Heart left ventricle (tissue), 16 donors: ENCODE measurements around the gene MACROH2A1. TPM values are rescaled to one million over a fixed set of nuclear protein-coding genes. Genes with fewer than 3 reads are reported as not detected.

Source experiments
- ATAC-seq, 4 donors: fragments of 200-7000 bp; cut with Tn5 transposase; one replicate each; pipeline ENCODE4 v1.9.1; 2020 to 2022; ENCODE audit warnings: moderate library complexity in 4 of 4, mild to moderate bottlenecking in 3 of 4, moderate number of reproducible peaks in 1 of 4
- DNase-seq, 5 donors: peaks; one replicate each; pipeline ENCODE4 v3.0.0-alpha.2; 2020
- H3K27ac ChIP-seq, 12 donors: fragments of 200-600 bp; sonication (generic) in 4 of 12; one replicate each; pipeline versions ENCODE4 v1.5.0 to v1.8.0; 2016 to 2022; ENCODE audit warnings: mild to moderate bottlenecking in 2 of 12
- H3K27me3 ChIP-seq, 9 donors: fragments of 200-600 bp; sonication (generic) in 2 of 9; one replicate each; pipeline versions ENCODE4 v1.5.1 to v1.8.0; 2016 to 2022; ENCODE audit warnings: mild to moderate bottlenecking in 3 of 9
- H3K36me3 ChIP-seq, 9 donors: fragments of 200-600 bp; sonication (generic) in 2 of 9; one replicate each; pipeline versions ENCODE4 v1.5.0 to v1.8.0; 2018 to 2022; ENCODE audit warnings: mild to moderate bottlenecking in 2 of 9
- H3K4me1 ChIP-seq, 12 donors: fragments of 200-600 bp; sonication (generic) in 4 of 12; one replicate each; pipeline versions ENCODE4 v1.5.0 to v1.8.0; 2016 to 2022; ENCODE audit warnings: mild to moderate bottlenecking in 3 of 12
- H3K4me3 ChIP-seq, 12 donors: fragments of 200-600 bp; sonication (generic) in 4 of 12; one replicate each; pipeline versions ENCODE4 v1.5.0 to v1.8.0; 2017 to 2022; ENCODE audit warnings: mild to moderate bottlenecking in 9 of 12, moderate library complexity in 4 of 12
- H3K9me3 ChIP-seq, 12 donors: fragments of 200-600 bp; sonication (generic) in 4 of 12; one replicate each; pipeline versions ENCODE4 v1.5.0 to v1.8.0; 2016 to 2022; ENCODE audit warnings: mild to moderate bottlenecking in 1 of 12
- POLR2A ChIP-seq, 2 donors: fragments of 450-650 bp; IDR thresholded peaks; one replicate each; pipeline ENCODE4 v1.6.1; 2017; ENCODE audit warnings: antibody characterized with exemption in 2 of 2, mild to moderate bottlenecking in 2 of 2, moderate library complexity in 2 of 2
- WGBS, 4 donors: extraction: QIAGEN DNeasy Blood & Tissue Kit in 2 of 4; methylation state at CpG; one replicate each; pipeline versions ENCODE4 v1.1.5 to v1.1.7; 2013 to 2018; 5-methylcytosine and 5-hydroxymethylcytosine counted together
- intact Hi-C, 10 donors: fragments of 100-400 bp; cut with DNase I; formaldehyde crosslinking; loops; one replicate each; pipeline versions ENCODE4 v1.11.1 to v1.14.2; 2022
- polyA plus RNA-seq, 2 donors: library from polyadenylated mRNA; stranded (reverse); fragments of 200-250 nt; gene quantifications; one replicate each; pipeline ENCODE4 v1.2.3, GENCODE V29; 2013
- total RNA-seq, 9 donors: library from RNA; depleted of rRNA in 2 of 9; stranded (reverse); fragments of >200 nt in 2 of 9; fragmentation: NEBNext Ultra II Directional in 3 of 9; extraction: Animal tissue kit (Norgen Biotek cat#: 25700) in 3 of 9; gene quantifications; one replicate each; pipeline versions ENCODE4 v1.1.0 to v1.2.4, GENCODE V29; 2016 to 2023
- TF ChIP-seq, protein P1 (sequence below), 12 donors: fragments of 200-600 bp; sonication (generic) in 4 of 12; IDR thresholded peaks; one replicate each; pipeline versions ENCODE4 v1.5.0 to v1.8.0; 2018 to 2022; ENCODE audit warnings: antibody characterized with exemption in 12 of 12, mild to moderate bottlenecking in 5 of 12
- donor health status: ischemic (EF 13 %, LVEDD 7.1; RV severe dilation, severe dysfunction).
- donor health status: healthy with polysubstance abuse.
- donor health status: DM: no; HTN: yes; CAD: no.
- donor health status: DM: no; HTN: no; CAD: no.
- donor health status: ischemic (EF 25% LVEDD 6.9; RV normal size, moderate dysfunction).
- donor health status: ischemic (EF 25% LVEDD 5.7; RV mildly dilated, moderate dysfunction).
- donor health status: healthy.
- donor health status: DM: yes; HTN: yes; CAD: no.
- donor health status: ischemic (EF 35%, LVEDD 5.7; RV mildly dilated, moderate dysfunction).
- donor health status: nonischemic (EF 11% LVEDD 7.7; RV severe dilation, severe dysfunction).
- donor health status: DM: yes; HTN: yes; CAD: no.
- donor health status: PGD.
- donor health status: ischemic (EF 29% LVEDD 5.4; RV normal size, mild dysfunction).
- donor health status: nonischemic (EF 23%, LVEDD 6.1; RV moderate dilation, normal function).

MACROH2A1 gene
- total and polyA plus RNA-seq, 11 donors = 86.5 to 170 (median 112) TPM

DNA sequence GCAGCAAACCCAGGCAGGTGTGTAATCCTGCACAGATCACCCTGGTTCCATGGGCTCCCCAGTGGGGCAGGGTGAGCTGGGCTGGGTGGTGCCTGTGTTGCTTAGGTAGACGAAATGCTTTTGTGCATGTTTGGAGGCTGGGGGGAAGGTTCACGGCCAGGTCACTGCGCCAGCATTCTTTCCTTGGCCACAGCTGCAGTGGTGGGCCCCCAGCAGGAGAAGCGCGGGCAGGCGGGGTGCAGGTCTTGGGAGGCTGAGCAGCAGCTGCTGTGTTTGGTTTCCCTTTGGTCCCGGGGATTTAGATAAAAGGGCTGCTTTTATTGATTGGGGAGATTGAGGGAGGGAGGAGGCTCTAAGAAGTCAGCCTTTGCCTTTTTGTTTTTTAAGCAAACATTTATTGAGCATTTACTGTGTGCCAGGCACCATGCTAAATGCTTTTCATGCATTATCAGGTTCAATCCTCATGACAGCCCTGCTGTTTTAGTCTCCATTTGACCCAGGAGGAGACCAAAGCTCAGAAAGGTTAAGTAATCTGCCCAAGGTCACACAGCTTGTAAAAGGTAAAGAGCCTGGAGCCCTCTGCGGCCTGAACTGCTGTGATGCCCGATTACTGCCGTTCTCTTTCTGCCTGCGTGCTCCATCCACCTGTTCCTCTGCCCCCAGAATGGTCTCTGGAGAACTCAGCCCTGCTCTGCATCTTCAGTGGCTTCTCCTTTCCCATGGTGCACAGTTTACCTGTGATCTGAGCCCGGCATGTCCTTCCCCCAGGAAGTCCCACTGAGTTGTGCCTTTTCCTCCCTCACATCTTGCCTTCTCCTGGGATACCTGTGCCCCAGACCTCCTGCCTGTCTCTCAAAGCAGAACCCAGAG is 94.4 kb downstream of the MACROH2A1 start:
- intact Hi-C loops = no loop called here
- 61 to 74% (median 69%) methylated on average over 12 of the region's 12 CpGs for WGBS, 4 donors

DNA sequence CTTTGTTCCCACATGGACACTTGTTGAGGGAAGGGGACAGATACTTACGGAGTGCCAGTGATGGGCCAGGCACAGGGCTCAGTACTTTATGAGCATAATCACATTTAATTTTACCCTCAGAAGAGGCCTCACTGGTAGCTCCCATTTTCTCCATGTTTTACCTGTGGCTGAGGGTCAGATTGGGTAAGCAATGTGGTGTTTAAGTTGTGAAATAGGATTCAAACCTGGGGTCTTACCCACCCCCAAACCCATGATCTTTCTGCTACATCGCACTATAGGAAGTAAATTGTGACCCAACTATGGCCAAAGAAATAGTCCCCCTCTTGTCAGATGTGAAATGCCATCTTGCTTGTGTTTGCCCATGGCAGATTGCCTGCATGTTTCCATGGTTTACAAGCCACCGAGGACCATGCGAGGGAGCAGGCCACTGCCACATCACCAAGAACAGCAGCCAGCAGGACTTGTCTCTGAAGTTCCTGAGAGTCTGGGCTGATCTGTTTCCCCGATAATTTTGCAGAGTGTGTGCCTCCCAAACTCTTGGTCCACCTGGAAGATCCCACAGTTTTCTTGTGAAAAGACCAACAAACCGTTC is 95.4 kb downstream of the MACROH2A1 start:
- ATAC-seq = no peak
- TF ChIP-seq POLR2A (IDR thresholded peaks at IDR 0.05) = no peak
- TF ChIP-seq, protein P1, sequence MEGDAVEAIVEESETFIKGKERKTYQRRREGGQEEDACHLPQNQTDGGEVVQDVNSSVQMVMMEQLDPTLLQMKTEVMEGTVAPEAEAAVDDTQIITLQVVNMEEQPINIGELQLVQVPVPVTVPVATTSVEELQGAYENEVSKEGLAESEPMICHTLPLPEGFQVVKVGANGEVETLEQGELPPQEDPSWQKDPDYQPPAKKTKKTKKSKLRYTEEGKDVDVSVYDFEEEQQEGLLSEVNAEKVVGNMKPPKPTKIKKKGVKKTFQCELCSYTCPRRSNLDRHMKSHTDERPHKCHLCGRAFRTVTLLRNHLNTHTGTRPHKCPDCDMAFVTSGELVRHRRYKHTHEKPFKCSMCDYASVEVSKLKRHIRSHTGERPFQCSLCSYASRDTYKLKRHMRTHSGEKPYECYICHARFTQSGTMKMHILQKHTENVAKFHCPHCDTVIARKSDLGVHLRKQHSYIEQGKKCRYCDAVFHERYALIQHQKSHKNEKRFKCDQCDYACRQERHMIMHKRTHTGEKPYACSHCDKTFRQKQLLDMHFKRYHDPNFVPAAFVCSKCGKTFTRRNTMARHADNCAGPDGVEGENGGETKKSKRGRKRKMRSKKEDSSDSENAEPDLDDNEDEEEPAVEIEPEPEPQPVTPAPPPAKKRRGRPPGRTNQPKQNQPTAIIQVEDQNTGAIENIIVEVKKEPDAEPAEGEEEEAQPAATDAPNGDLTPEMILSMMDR (IDR thresholded peaks at IDR 0.05) = no peak
- Histone ChIP-seq H3K9me3 (no peaks in the 10 kb centered on the region), H3K4me3 (no peak overlapping the region), H3K36me3 (no peaks in the 10 kb centered on the region), H3K27ac (no peak overlapping the region), H3K27me3 (peaks cover 0 to 15% (median 0%) of the 10 kb centered on the region in 9 donors), H3K4me1 (no peaks in the 10 kb centered on the region)
- intact Hi-C loops = no loop called here
- DNase-seq = no peak
- 75 to 89% (median 82%) methylated on average over 5 to 6 of the region's 6 CpGs for WGBS, 4 donors

More for the DNA sequence above, 94.4 kb downstream of the MACROH2A1 start:
- H3K4me1 ChIP-seq = no peaks in the 10 kb centered on the region
- H3K4me3 ChIP-seq = no peak overlapping the region
- no peak for ATAC-seq
- H3K9me3 ChIP-seq = no peaks in the 10 kb centered on the region
- no peaks in the 10 kb centered on the region for H3K36me3 ChIP-seq
- no peak overlapping the region for H3K27ac ChIP-seq
- DNase-seq = no peak
- peaks cover 0 to 15% (median 0%) of the 10 kb centered on the region in 9 donors for H3K27me3 ChIP-seq
- no peak for TF ChIP-seq POLR2A (IDR thresholded peaks at IDR 0.05)
- TF ChIP-seq, protein P1 (IDR thresholded peaks at IDR 0.05) = no peak

DNA sequence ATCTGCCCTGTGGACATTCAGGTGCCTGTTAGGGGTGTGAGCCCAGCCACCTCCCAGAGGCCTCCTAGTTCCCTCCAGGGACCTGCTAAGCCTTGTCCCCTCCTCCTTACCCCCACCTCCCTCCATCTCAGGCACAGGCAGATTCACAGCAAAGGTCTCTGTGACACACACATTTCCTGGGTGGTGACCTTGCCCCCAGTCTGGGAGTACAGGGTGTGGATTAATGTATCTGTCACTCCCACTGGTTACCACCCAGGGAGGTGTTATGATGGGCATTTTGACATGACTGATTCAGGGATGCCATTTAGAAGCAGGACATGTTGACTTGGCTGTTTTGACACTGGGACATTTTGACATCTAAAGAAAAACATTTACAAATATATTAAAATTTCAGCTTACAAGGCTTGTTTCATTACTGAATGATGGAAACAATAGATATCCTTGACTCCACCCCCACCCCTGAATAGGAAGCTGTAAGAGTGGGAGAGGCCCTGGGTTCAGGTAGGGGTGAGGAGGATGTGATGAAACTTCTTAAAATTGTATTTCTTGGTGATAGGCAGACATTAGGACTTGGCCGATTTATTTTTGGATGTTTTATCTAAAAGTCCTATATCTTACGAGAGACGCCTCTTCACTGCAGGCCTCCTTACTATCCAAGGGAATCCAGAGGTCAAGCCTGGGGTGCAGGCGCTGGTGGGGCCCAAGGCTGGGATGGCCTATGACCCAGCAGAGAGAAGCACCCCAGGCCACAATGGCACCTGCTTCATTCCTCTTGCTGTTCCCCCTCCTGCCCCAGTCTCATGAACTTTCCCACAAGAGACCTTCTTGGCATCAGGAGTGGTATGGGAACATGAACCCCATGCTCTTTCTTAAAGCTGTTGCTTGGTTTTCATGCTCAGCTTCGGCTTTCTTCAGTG is 101.9 kb downstream of the MACROH2A1 start:
- Histone ChIP-seq H3K27me3 (peaks cover 0 to 6% (median 0%) of the 10 kb centered on the region in 9 donors), H3K36me3 (no peaks in the 10 kb centered on the region), H3K9me3 (no peaks in the 10 kb centered on the region), H3K4me3 (no peak overlapping the region), H3K4me1 (no peaks in the 10 kb centered on the region), H3K27ac (no peak overlapping the region)
- no peak for TF ChIP-seq POLR2A (IDR thresholded peaks at IDR 0.05)
- TF ChIP-seq, protein P1 (IDR thresholded peaks at IDR 0.05) = no peak
- 82 to 93% (median 89%) methylated on average over 5 of the region's 5 CpGs for WGBS, 4 donors
- DNase-seq (no peak), ATAC-seq (no peak)
- intact Hi-C loops = no loop called here
